ENCODE measurements around the gene PCMTD2. TPM values are rescaled to one million over a fixed set of nuclear protein-coding genes. Genes with fewer than 3 reads are reported as not detected.

Gene PCMTD2
- total RNA-seq, 1 experiment from 2014 or later: 57.1 TPM

DNA sequence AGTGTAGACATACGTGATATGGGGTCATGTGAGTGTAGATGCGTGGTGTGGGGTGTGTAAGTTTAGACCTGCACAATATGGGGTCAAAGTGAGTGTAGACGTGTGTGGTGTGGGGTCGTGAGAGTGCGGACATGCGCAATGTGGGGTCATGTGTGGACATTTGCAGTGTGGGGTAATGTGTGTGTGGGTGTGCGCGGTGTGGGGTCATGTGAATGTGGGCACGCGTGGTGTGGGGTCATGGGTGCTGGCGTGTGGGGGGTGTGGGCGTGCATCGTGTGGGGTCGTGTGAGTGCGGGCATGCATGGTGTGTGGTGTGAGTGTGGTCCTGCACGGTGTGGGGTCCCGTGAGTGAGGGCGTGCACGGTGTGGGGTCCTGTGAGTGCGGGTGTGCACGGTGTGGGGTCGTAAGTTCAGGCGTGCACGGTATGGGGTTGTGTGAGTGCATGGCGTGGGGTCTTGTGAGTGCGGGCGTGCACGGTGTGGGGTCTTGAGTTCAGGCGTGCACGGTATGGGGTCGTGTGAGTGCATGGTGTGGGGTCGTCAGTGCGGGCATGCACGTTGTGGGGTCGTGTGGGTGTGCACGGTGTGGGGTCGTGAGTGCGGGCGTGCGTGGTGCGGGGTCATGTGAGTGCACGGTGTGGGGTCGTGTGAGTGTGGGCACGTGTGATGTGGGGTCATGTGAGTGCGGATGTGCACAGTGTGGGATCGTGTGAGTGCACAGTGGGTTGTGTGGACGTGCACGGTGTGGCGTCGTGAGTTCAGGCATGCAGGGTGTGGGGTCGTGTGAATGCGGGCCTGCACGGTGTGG is 14.3 kb downstream of the PCMTD2 start:
- no peaks in the 10 kb centered on the region for H3K27me3 ChIP-seq (replicated peaks; ENCODE audit: insufficient read depth, low read depth, low read length, poor library complexity)
- H3K9me3 ChIP-seq (ENCODE audit: low read depth, low read length, poor library complexity, severe bottlenecking): no peaks in the 10 kb centered on the region
- H3K4me1 ChIP-seq (ENCODE audit: insufficient read depth, low read length, poor library complexity, severe bottlenecking): peaks cover 38% of the 10 kb centered on the region
- POLR2A ChIA-PET (ENCODE audit: low non-redundant PET): no interaction called here
- intact Hi-C loops (cut with micrococcal nuclease; ENCODE audit: unreplicated experiment): no loop called here
- no peak for TF ChIP-seq CTCF (conservative IDR thresholded peaks at IDR 0.05; ENCODE audit: low read depth, low read length)
- no peak for TF ChIP-seq EZH2 (IDR thresholded peaks at IDR 0.05; ENCODE audit: borderline replicate concordance, low read depth, low read length, poor library complexity, severe bottlenecking)
- no peak overlapping the region for H3K27ac ChIP-seq (ENCODE audit: low read depth, low read length, poor library complexity, severe bottlenecking)
- H3K36me3 ChIP-seq (ENCODE audit: insufficient read depth, low read length, poor library complexity, severe bottlenecking): no peaks in the 10 kb centered on the region
- H3K4me3 ChIP-seq (ENCODE audit: low read depth, low read length, poor library complexity, severe bottlenecking): no peak overlapping the region
- CTCF ChIA-PET: no interaction called here
- BruUV-seq (replicated peaks): no TSS peak
- DNase-seq (ENCODE audit: low spot score): no peak

- POLR2A ChIA-PET (ENCODE audit: low non-redundant PET): no interaction called here
- TF ChIP-seq CTCF (conservative IDR thresholded peaks at IDR 0.05; ENCODE audit: low read depth, low read length) (no peak), EZH2 (IDR thresholded peaks at IDR 0.05; ENCODE audit: borderline replicate concordance, low read depth, low read length, poor library complexity, severe bottlenecking) (no peak)
- no peak for DNase-seq (ENCODE audit: low spot score)
- no peak overlapping the region for H3K27ac ChIP-seq (ENCODE audit: low read depth, low read length, poor library complexity, severe bottlenecking)
- no peaks in the 10 kb centered on the region for H3K9me3 ChIP-seq (ENCODE audit: low read depth, low read length, poor library complexity, severe bottlenecking)
- H3K4me3 ChIP-seq (ENCODE audit: low read depth, low read length, poor library complexity, severe bottlenecking): no peak overlapping the region
- H3K36me3 ChIP-seq (ENCODE audit: insufficient read depth, low read length, poor library complexity, severe bottlenecking): no peaks in the 10 kb centered on the region
- no peaks in the 10 kb centered on the region for H3K27me3 ChIP-seq (replicated peaks; ENCODE audit: insufficient read depth, low read depth, low read length, poor library complexity)
- intact Hi-C loops (cut with micrococcal nuclease; ENCODE audit: unreplicated experiment): no loop called here
- no TSS peak for BruUV-seq (replicated peaks)
- peaks cover 34% of the 10 kb centered on the region for H3K4me1 ChIP-seq (ENCODE audit: insufficient read depth, low read length, poor library complexity, severe bottlenecking)
- CTCF ChIA-PET: no interaction called here
Observed at GRCh38 chr20:64271636-64272035, 16.1 kb downstream of the PCMTD2 start.

DNA sequence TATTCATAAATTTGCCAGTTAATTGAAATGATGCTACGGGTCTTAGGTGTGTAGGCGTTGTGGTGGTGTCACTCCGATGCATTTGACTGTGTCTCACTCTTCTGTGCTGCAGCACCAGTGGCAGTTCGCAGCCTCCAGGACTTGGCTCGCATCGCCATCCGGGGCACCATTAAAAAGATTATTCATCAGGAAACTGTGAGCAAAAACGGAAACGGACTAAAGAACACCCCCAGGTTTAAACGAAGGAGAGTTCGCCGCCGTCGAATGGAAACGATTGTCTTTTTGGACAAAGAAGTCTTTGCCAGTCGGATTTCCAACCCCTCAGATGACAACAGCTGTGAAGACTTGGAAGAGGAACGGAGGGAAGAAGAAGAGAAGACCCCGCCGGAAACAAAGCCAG is 17.6 kb downstream of the PCMTD2 start:
- no TSS peak for BruUV-seq (replicated peaks)
- CTCF ChIA-PET: no interaction called here
- no peak for TF ChIP-seq CTCF (conservative IDR thresholded peaks at IDR 0.05; ENCODE audit: low read depth, low read length)
- no peak for TF ChIP-seq EZH2 (IDR thresholded peaks at IDR 0.05; ENCODE audit: borderline replicate concordance, low read depth, low read length, poor library complexity, severe bottlenecking)
- intact Hi-C loops (cut with micrococcal nuclease; ENCODE audit: unreplicated experiment): no loop called here
- Histone ChIP-seq H3K36me3 (ENCODE audit: insufficient read depth, low read length, poor library complexity, severe bottlenecking) (no peaks in the 10 kb centered on the region), H3K27ac (ENCODE audit: low read depth, low read length, poor library complexity, severe bottlenecking) (peak overlapping the region; percentile 70), H3K4me1 (ENCODE audit: insufficient read depth, low read length, poor library complexity, severe bottlenecking) (peaks cover 21% of the 10 kb centered on the region), H3K27me3 (replicated peaks; ENCODE audit: insufficient read depth, low read depth, low read length, poor library complexity) (no peaks in the 10 kb centered on the region), H3K9me3 (ENCODE audit: low read depth, low read length, poor library complexity, severe bottlenecking) (no peaks in the 10 kb centered on the region), H3K4me3 (ENCODE audit: low read depth, low read length, poor library complexity, severe bottlenecking) (peak overlapping the region; percentile 4)
- POLR2A ChIA-PET (ENCODE audit: low non-redundant PET): no interaction called here
- peak; percentile 70 for DNase-seq (ENCODE audit: low spot score)
